K562 (cell line): Measurements from ENCODE around the gene ADGRG1. TPM values are rescaled to one million over a fixed set of nuclear protein-coding genes. Genes with fewer than 3 reads are reported as not detected.
A peak's percentile ranks its signal among the peaks of the same experiment; 100 is the strongest.

Source experiments
- ATAC-seq: fragments of 200-7000 bp; cut with Tn5 transposase; 3 replicates; pipeline ENCODE4 v1.9.1; 2020; ENCODE audit warnings: moderate library complexity
- BruUV-seq: library from RNA; stranded (reverse); fragments of 400-500 nt; replicated peaks from 2 replicates; lab custom pipeline; 2021; lab: Mats Ljungman, UMichigan
- CTCF ChIA-PET: fragments of 300-600 bp; formaldehyde crosslinking; extraction: SDS; loops from one replicate; lab custom pipeline; 2021; ENCODE audit warnings: low intra/inter-chr PET ratio; lab: Yijun Ruan, JAX
- POLR2A ChIA-PET: fragments of 300-600, 350-650 bp; sonication (Branson Sonifier 250); formaldehyde crosslinking; extraction: SDS; loops from one replicate; lab custom pipeline; 2021; ENCODE audit warnings: antibody characterized with exemption, inconsistent platforms; lab: Yijun Ruan, JAX
- DNase-seq, 4 experiments: peaks; one replicate each; pipeline versions ENCODE4 v3.0.0 to v3.0.0-alpha.2; 2011 to 2018; ENCODE audit warnings: low spot score in 3 of 4, mixed read lengths in 3 of 4; ENCODE audit errors: extremely low read depth in 1 of 4
- FAIRE-seq: peaks from 2 replicates; lab custom pipeline; 2011; peaks lifted over from hg19 to GRCh38; lab: Jason Lieb, UNC
- H2AFZ ChIP-seq: 2 replicates; pipeline ENCODE4 v1.6.0; 2011; ENCODE audit warnings: low read depth, low read length, control low read depth, inconsistent platforms
- H3K27ac ChIP-seq: fragments of 200-600 bp; 3 replicates; pipeline ENCODE4 v1.8.0; 2011; ENCODE audit warnings: low read depth, mild to moderate bottlenecking, control low read depth, inconsistent platforms, low read length, moderate library complexity, mixed read lengths; ENCODE audit errors: extremely low read depth
- H3K27me3 ChIP-seq, 2 experiments: fragments of 300-600 bp in 1 of 2; 2 replicates in 1 of 2; 3 replicates in 1 of 2; pipeline versions ENCODE4 v1.6.0 to v1.8.0; 2011; ENCODE audit warnings: inconsistent platforms in 2 of 2, low read length in 2 of 2, mild to moderate bottlenecking in 1 of 2, mixed read lengths in 1 of 2, moderate library complexity in 1 of 2; ENCODE audit not compliant: control insufficient read depth in 2 of 2, insufficient read depth in 2 of 2
- H3K36me3 ChIP-seq: fragments of 300-600 bp; 3 replicates; pipeline ENCODE4 v1.8.0; 2011; ENCODE audit warnings: mild to moderate bottlenecking, low read length, inconsistent platforms; ENCODE audit not compliant: control insufficient read depth, insufficient read depth
- H3K4me1 ChIP-seq, 2 experiments: fragments of 200-600 bp in 1 of 2; replicated peaks in 1 of 2; 2 replicates in 1 of 2; 3 replicates in 1 of 2; pipeline versions ENCODE4 v1.5.1 to v1.8.0; 2011; ENCODE audit warnings: inconsistent platforms in 2 of 2, low read length in 2 of 2, mild to moderate bottlenecking in 1 of 2, mixed read lengths in 1 of 2, moderate library complexity in 1 of 2; ENCODE audit not compliant: control insufficient read depth in 2 of 2, insufficient read depth in 2 of 2
- H3K4me2 ChIP-seq: 2 replicates; pipeline ENCODE4 v1.6.1; 2011; ENCODE audit warnings: low read length, control low read depth, inconsistent platforms, mixed read lengths; ENCODE audit not compliant: insufficient read depth
- H3K4me3 ChIP-seq: fragments of 200-600 bp; sonication (generic), shearing (Covaris generic); 2 replicates; pipeline ENCODE4 v1.5.1; 2016; ENCODE audit warnings: control low read depth, inconsistent platforms
- H3K79me2 ChIP-seq: fragments of 200-600 bp; 3 replicates; pipeline ENCODE4 v1.8.0; 2011; ENCODE audit warnings: low read length, inconsistent platforms; ENCODE audit not compliant: control insufficient read depth, insufficient read depth
- H3K9ac ChIP-seq, 2 experiments: 2 replicates each; pipeline versions ENCODE4 v1.6.0 to v1.6.1; 2011; ENCODE audit warnings: low read depth in 2 of 2, low read length in 2 of 2, control low read depth in 1 of 2, inconsistent platforms in 1 of 2, mild to moderate bottlenecking in 1 of 2, mixed read lengths in 1 of 2; ENCODE audit not compliant: insufficient read depth in 1 of 2
- H3K9me1 ChIP-seq: one replicate; pipeline ENCODE4 v1.6.0; 2011; ENCODE audit warnings: inconsistent platforms, mild to moderate bottlenecking, low read length, moderate library complexity; ENCODE audit not compliant: control insufficient read depth, insufficient read depth
- H3K9me3 ChIP-seq: replicated peaks from 2 replicates; pipeline ENCODE4 v1.5.1; 2011; ENCODE audit warnings: low read depth, low read length, inconsistent platforms; ENCODE audit not compliant: control insufficient read depth, insufficient read depth
- H4K20me1 ChIP-seq: replicated peaks from 2 replicates; pipeline ENCODE4 v1.6.1; 2011; ENCODE audit warnings: low read length, inconsistent platforms, mixed read lengths; ENCODE audit not compliant: control insufficient read depth, insufficient read depth
- SRSF1 ChIP-seq: fragments of 200-400 bp; formaldehyde crosslinking; IDR thresholded peaks from 2 replicates; pipeline ENCODE4 v1.6.1; 2017; ENCODE audit warnings: mild to moderate bottlenecking, low read depth, low read length, moderate library complexity
- ZBTB34 ChIP-seq: fragments of 250-450 bp; sonication (Bioruptor Pico); IDR thresholded peaks from 2 replicates; pipeline ENCODE4 v1.8.0; 2021; ENCODE audit warnings: mild to moderate bottlenecking, moderate library complexity
- ZBTB40 ChIP-seq, 2 experiments: fragments of 450-650 bp in 1 of 2; sonication (generic) in 1 of 2; formaldehyde crosslinking in 1 of 2; IDR thresholded peaks; 2 replicates each; pipeline versions ENCODE4 v1.7.1 to v1.9.0; 2016 to 2022; ENCODE audit warnings: inconsistent platforms in 1 of 2, mild to moderate bottlenecking in 1 of 2, missing genetic modification reagents in 1 of 2
- WGBS: fragments of 100-300 bp; shearing (Covaris generic); methylation state at CpG from one replicate; pipeline ENCODE4 v1.1.6; 2016; ENCODE audit warnings: low coverage, mixed read lengths; ENCODE audit not compliant: insufficient coverage; ENCODE audit errors: missing lambda C conversion rate; 5-methylcytosine and 5-hydroxymethylcytosine counted together
- in situ Hi-C: fragments of 300-500 bp; cut with MboI; formaldehyde crosslinking; loops from 4 replicates; pipeline ENCODE4 v1.15.0; 2018; ENCODE audit warnings: inconsistent platforms, mixed read lengths
- intact Hi-C: fragments of 100-400 bp; cut with micrococcal nuclease; formaldehyde crosslinking; loops from 2 replicates; pipeline ENCODE4 v1.14.2; 2022
- polyA plus RNA-seq, 8 experiments: library from polyadenylated mRNA; depleted of rRNA in 4 of 8; stranded (reverse) in 5 of 8; unstranded in 3 of 8; fragments of >200 nt; fragmentation: Nextera tagmentation in 2 of 8; fragmentation: Illumina TruSeq in 1 of 8; extraction: Ambion mirVana in 2 of 8; extraction: Trizol in 1 of 8; gene quantifications; 2 replicates each; pipeline versions ENCODE4 v1.2.1 to v1.2.3, GENCODE V29; 2011 to 2014; ENCODE audit warnings: inconsistent platforms in 1 of 8, missing spikeins in 1 of 8
- total RNA-seq, 7 experiments: library from RNA; depleted of rRNA in 6 of 7; stranded (reverse); fragments of >200 nt in 6 of 7; fragmentation: Illumina TruSeq in 2 of 7; extraction: Trizol in 2 of 7; gene quantifications; 2 replicates each; pipeline versions ENCODE4 v1.2.1 to v1.2.3, GENCODE V29; 2011 to 2021; ENCODE audit warnings: low replicate concordance in 1 of 7

The ADGRG1 gene
- total and polyA plus RNA-seq, 9 of the 15 experiments (the other 6 are each of a cell fraction or from before 2014, with no cell fraction given), result 0.04 to 0.31 (median 0.16) TPM; not detected in 6

- POLR2A ChIA-PET, result interaction anchor here (0.7 to 1.6 kb wide), 3 partner anchors 34 to 190 kb away, joined by 3 to 5 read pairs (median 3); partner anchors contain the start of genes CIAPIN1 and COQ9
- Histone ChIP-seq H3K9ac (no peak overlapping the region), H3K36me3 (no peaks in the 10 kb centered on the region), H2AFZ (no peak overlapping the region), H3K4me2 (no peak overlapping the region), H3K4me3 (no peak overlapping the region), H3K4me1 (peaks cover 0 to 12% of the 10 kb centered on the region in 2 experiments; a peak in 2 of 5 replicates), H3K9me1 (no peaks in the 10 kb centered on the region), H3K9me3 (no peaks in the 10 kb centered on the region), H3K79me2 (no peaks in the 10 kb centered on the region), H3K27me3 (peaks cover 17 to 66% of the 10 kb centered on the region in 2 experiments), H4K20me1 (peaks cover 6% of the 10 kb centered on the region; the same call in 1 of the 2 replicates), H3K27ac (no peak overlapping the region)
- TF ChIP-seq ZBTB34 (CRISPR knock-in tag), result no peak
- TF ChIP-seq ZBTB40 (IDR thresholded peaks at IDR 0.05), result peak; percentile 85
- peak; percentile 65 for TF ChIP-seq ZBTB40 (CRISPR knock-in tag; IDR thresholded peaks at IDR 0.05)
- TF ChIP-seq SRSF1, result no peak
- DNase-seq (no peak), ATAC-seq (no peak), FAIRE-seq (no peak)
- BruUV-seq, result no TSS peak
- in situ Hi-C loops, result no loop called here
- CTCF ChIA-PET, result interaction anchor here (1.2 kb wide), 1 partner anchor 46 kb away, joined by 4 read pairs; no protein-coding TSS in a partner anchor
- intact Hi-C loops, result no loop called here
- WGBS, result 2% methylated on average over 6 of the region's 6 CpGs
Measured at GRCh38 chr16:57637965-57638364, 9.5 kb downstream of the ADGRG1 start.
